Right renal cortex interstitium (tissue), 3 donors: ENCODE measurements around the gene WBP4. TPM values are rescaled to one million over a fixed set of nuclear protein-coding genes. Genes with fewer than 3 reads are reported as not detected.
"Not testable (repeated sequence)": the region's sequence is repeated elsewhere in the genome, so short reads cannot be mapped to it uniquely, and the experiment has no call there.

Experiments used
- DNase-seq, 3 donors: peaks; one replicate each; pipeline ENCODE4 v3.0.0-alpha.2; 2013; ENCODE audit warnings: low read depth in 3 of 3, low spot score in 2 of 3
- polyA plus RNA-seq, 3 donors: library from polyadenylated mRNA; unstranded; fragments of 120-200 nt; gene quantifications; one replicate each; pipeline ENCODE4 v1.2.1, GENCODE V29; 2013; ENCODE audit not compliant: insufficient read length in 3 of 3

The WBP4 gene
- 10 to 100 TPM; 25.9 to 27.7 (median 27.6) TPM for polyA plus RNA-seq

- DNase-seq = peak; percentile 97 to 98 (median 98)
Measured at GRCh38 chr13:41061075-41061913, at the start of gene WBP4. WBP4 (plus strand) TSS chr13:41061509; CDS start chr13:41061674, 165 bp downstream.

- DNase-seq = no peak
Measured at GRCh38 chr13:41012536-41012935, 48.8 kb upstream of the WBP4 start.

- no peak for DNase-seq
Measured at GRCh38 chr13:41013835-41014234, 47.5 kb upstream of the WBP4 start.

- DNase-seq = no peak
Measured at GRCh38 chr13:41015920-41016319, 45.4 kb upstream of the WBP4 start.

- DNase-seq = no peak
Measured at GRCh38 chr13:41017159-41017558, 44.1 kb upstream of the WBP4 start.

- no peak for DNase-seq
Measured at GRCh38 chr13:41017817-41018601, 43.3 kb upstream of the WBP4 start.

- DNase-seq = no peak
Measured at GRCh38 chr13:41018602-41018948, 42.7 kb upstream of the WBP4 start.

- peak; percentile 36 to 40 (median 39) for DNase-seq
Measured at GRCh38 chr13:41019011-41019487, 42.3 kb upstream of the WBP4 start, which contains the start of gene ELF1. ELF1 (minus strand) TSS chr13:41019316; CDS start chr13:40982054, 37,262 bp downstream.

- no peak for DNase-seq
Measured at GRCh38 chr13:41019578-41020347, 41.5 kb upstream of the WBP4 start.

GRCh38 chr13:41025518-41025917 is 35.8 kb upstream of the WBP4 start:
- DNase-seq = no peak

- no peak for DNase-seq
Measured at GRCh38 chr13:41026788-41027187, 34.5 kb upstream of the WBP4 start.

GRCh38 chr13:41028051-41028450 is 33.3 kb upstream of the WBP4 start:
- no peak for DNase-seq

- DNase-seq = no peak
Measured at GRCh38 chr13:41029629-41030028, 31.7 kb upstream of the WBP4 start.

- no peak for DNase-seq
Measured at GRCh38 chr13:41032691-41033376, 28.5 kb upstream of the WBP4 start.

- no peak for DNase-seq
Measured at GRCh38 chr13:41034382-41034781, 26.9 kb upstream of the WBP4 start.

GRCh38 chr13:41034881-41035280 is 26.4 kb upstream of the WBP4 start:
- DNase-seq = no peak

GRCh38 chr13:41036557-41036956 is 24.8 kb upstream of the WBP4 start:
- DNase-seq = not testable (repeated sequence)

GRCh38 chr13:41039746-41040145 is 21.6 kb upstream of the WBP4 start:
- DNase-seq = no peak

- DNase-seq = no peak
Measured at GRCh38 chr13:41040584-41041334, 20.6 kb upstream of the WBP4 start.
